GM18867 (cell line): ENCODE results near the gene SPINDOC.
"Not testable (repeated sequence)": the region's sequence is repeated elsewhere in the genome, so short reads cannot be mapped to it uniquely, and the experiment has no call there.

ENCODE experiments used
- ATAC-seq: cut with Tn5 transposase; IDR thresholded peaks from one replicate; pipeline ENCODE4 v1.9.1; 2021; ENCODE audit warnings: mild to moderate bottlenecking, moderate library complexity; ENCODE audit not compliant: unreplicated experiment

SPINDOC gene

DNA sequence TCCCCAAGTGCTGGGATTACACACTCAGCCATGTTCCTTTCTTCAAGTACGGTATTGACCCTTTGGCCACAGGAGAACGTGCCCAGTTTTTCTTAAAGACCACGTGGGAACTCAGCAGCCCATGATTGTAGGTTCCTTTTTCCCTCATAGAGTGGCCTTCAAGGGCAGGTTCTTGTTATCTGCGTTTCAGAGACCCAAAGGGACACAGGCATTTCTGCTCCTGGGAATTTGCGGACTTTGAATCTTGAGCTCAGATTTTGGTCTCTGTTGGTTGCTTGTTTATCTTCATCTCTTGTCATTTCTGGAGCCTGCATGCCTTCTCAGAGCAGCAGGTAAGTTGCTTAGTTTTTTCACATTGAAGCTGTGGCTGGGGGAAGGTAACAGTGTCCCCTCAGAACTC is 37.7 kb downstream of the SPINDOC start:
- no peak for ATAC-seq

DNA sequence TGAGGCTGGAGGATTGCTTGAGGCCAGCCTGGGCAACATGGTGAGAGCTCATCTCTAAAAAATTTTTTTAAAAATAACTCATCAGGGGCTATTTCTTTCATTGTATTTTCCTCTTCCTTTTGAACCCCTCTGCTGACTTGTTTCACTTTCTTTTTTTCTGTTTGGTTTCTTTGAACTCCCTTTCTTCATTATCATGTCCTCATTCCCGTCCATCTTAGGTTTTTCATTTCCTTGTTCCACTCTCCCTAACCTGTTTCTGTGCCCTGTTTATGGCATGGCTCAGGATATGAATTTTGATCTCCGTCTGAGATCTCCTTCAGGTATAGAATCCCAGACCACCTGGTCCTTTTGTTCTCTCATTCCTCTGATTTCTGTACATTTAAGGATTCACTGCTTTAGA is 38.1 kb downstream of the SPINDOC start:
- ATAC-seq: no peak

DNA sequence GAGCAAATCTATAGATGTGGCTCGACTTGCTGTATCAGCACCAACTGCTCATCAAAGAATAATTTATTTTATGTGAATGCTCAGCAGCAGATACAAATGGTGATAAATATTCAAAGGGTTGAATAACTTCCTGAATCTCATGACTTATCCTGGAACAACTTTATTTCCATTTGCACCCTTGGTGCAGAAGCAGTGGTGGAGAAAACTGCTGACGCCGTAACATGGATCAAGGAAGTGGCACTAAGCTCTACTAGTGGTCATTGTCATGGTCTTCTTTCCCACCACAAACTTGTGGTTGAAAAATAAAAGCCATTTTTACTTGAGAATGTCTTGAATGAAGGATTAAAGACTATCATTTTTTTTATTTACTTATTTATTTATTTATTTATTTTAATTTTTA is 40.2 kb downstream of the SPINDOC start:
- ATAC-seq: no peak

DNA sequence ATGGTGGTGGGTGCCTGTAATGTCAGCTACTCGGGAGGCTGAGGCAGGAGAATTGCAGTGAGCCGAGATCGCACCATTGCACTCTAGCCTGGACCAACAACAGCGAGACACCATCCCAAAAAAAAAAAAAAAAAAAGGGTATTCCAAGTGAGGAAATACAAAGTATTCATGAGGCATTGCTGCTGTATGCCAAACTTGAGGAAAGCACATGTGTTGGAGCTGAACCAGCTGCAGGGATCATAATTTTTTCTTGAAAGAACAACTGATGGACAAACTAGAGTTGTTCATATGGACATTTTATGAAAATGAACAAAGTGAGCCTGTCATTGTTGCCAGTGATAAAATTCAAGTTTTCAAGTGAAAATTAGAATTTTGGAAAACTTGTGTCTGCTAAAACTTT is 41.4 kb downstream of the SPINDOC start:
- ATAC-seq: no peak

DNA sequence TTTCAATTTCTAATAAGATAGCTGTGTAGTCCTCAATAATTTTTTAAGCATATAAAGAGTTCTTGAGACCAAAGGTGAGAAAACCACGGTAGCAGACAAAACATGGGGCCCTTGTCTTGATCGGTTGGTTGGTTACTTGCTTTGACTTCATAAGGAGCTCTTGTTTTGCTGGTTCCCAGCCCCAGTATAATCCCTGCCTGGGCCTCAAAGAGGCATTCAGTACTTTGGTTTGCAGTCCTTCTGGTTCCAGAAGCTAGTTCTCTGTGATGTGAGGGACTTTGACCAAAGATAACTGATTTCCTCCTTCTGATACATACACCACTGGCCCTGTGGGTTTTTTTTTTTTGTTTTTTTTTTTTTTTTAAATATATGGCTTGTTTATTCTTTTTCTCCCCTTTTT is 42.7 kb downstream of the SPINDOC start:
- ATAC-seq: no peak

DNA sequence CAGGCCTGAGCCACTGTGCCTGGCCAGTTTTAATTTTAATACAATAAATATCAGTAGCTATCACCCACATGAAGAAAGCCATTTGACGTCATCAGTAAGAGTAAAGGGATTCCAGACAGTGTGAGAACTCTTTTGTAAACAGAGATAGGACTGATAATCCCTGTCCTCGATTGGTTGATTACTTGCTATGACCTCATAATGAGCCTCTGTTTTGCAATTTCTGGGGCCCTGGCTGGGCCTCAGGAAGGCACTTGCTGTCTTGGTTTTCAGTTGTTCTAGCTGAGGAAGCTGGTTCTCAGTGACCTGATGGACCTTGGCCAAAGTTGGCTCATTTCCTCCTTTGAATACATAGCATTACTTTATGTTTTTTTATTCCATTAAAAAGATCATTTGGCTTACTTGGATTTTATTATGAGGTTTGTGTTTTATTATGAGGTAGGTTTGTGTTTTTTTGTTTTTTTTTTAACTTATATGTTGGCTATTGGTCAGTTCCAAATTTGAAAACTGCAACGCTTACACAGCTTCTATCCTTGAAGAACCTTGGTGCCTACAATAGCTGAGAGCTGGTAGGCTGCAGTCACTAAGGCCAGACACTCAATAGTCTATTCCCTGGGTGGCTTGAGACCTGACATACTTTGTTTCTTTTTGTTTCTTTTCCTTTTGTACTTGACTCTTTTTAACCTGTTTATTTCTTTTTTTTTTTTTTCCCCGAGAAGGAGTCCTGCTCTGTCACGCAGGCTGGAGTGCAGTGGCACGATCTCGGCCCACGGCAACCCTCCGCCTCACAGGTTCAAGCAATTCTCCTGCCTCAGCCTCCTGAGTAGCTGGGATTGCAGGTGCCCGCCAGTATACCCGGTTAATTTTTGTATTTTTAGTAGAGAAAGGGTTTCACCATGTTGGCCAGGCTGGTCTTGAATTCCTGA is 45.6 kb downstream of the SPINDOC start:
- ATAC-seq: no peak

DNA sequence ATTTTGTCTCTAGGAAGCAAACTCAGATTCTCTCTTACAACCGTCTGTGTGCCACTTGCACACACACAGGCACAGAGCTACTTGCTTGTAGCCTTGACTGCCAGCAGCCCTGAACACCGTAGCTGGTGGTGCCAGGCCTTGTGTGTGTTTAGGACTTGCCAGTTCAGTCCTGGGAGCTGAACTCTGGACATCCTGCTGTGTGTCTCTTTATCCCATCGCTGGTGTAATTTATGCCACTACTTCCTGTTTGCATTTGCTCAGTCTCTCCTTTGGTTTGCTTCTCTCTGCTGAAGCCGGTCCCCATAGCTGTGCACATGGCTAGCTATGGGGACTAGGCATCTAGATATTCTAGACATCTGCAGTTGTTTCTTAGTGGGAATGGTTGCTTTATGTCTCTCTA is 49.7 kb downstream of the SPINDOC start:
- ATAC-seq: no peak

DNA sequence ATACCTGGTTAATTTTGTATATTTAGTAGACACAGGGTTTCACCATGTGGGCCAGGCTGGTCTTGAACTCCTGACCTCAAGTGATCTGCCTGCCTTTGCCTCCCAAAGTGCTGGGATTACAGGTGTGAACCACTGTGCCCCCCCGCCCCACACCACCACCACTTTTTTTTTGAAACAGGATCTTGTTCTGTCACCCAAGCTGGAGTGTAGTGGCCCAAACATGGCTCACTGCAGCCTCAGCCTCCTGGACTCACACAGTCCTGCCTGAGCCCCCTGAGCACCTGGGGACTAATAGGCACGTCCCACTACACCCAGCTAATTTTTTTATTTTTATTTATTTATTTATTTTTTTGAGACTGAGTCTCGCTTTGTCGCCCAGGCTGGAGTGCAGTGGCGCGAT is 50.4 kb downstream of the SPINDOC start:
- not testable (repeated sequence) for ATAC-seq

DNA sequence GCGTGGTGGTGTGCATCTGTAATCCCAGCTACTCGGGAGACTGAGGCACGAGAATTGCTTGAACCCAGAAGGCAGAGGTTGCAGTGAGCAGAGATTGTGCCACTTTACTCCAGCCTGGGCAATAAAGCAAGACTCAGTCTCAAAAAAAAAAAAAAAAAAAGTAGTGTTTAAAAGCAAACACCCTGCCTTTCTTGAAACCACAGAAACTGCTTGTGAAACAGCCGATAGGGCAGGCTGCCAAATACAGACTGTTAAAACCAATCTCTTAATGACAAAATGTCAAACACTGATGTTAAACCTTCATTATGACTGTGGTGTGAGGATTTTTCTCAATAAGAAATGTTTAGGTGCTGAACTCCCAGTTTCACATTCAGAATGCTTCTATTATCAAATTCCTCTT is 53.0 kb downstream of the SPINDOC start:
- peak; percentile 75 for ATAC-seq

DNA sequence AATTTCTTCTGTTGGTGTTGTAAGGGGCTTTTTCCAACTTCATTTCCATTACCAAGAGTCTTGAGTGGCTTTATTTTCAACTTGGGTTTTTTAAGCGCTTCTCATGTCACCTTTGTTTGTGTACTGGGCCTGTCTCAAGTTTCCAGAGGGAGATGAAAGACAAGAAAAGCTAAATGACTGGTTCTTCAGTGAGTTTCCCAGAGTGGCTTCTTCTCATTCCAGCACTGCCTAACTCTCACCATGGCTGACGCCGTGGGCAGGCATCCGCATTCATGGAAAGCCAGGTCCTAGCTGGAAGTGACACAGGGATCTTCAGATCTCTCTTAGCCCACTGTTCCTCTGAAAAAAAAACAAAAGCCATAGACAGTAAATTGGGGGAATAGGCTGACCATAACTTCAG is 54.3 kb downstream of the SPINDOC start:
- ATAC-seq: no peak

DNA sequence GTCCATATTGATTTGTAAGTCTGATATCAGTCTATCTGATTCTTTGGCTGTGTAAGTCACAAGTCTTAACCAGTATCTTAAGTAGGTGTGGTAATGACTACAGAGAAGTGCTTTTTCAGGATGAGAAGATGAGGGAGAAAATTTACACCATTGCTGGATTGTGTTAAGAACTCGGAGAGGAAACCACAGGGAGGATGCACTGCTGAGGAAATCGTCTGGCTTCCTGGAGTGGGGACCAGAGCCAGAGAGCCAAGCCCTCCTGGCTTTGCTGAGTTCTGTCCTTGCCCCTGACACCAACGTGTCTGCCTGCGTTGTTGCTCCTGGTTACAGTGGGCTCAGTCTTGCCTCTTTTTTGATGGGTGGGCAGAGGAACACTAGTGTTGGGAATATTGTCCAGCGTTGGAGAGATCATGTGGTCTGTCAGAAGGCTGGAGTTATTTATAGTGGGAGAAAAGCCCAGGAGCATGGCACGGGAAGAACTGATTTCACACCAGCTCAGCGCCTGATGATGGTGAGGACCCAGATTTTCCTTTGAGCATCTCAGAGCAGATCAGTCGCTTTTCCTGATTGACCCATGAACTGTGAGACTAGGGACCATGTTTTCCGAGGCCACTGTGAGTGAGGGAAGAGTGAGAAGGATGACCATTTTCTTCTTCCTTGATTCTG is 55.3 kb downstream of the SPINDOC start:
- no peak for ATAC-seq

DNA sequence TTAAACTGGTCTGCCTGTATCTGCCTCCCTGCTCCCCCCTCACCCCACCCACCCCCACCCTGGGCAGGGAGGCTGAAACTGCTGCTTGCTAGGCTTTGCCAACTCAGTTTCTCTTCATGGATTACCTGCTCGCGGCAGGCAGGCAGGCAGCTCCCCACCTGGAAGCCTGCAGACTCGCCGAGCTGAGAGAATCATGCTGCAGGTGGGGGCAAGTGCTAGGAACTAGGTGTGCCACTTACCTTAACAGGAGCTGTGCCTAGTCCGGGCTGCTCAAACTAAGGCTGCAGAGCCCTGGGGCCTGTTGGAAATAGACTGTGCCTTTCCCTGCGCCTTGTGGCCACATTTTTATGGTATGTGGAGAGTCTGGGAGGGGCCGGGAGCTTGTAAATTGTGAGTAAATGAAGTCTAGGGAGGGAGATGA is 55.9 kb downstream of the SPINDOC start:
- no peak for ATAC-seq

DNA sequence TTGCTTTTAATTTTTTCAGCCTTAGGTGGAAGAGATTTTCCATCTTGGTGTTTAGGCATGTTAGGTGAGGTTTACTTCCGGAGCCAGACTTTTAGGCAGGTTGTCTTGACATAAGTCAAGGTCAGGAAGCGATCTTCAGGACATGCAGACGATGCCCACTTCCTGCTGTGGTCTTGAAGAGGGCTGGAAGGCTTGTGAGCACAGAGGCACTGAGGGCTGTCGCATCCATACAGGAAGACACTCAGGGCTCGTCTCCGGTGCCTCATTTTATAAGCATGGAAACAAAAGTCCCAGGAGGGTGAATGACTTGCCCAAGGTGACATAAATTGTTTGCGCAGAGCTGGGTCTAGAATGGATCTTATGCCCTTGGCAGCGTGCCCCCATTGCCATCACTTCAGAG is 56.4 kb downstream of the SPINDOC start:
- ATAC-seq: no peak

DNA sequence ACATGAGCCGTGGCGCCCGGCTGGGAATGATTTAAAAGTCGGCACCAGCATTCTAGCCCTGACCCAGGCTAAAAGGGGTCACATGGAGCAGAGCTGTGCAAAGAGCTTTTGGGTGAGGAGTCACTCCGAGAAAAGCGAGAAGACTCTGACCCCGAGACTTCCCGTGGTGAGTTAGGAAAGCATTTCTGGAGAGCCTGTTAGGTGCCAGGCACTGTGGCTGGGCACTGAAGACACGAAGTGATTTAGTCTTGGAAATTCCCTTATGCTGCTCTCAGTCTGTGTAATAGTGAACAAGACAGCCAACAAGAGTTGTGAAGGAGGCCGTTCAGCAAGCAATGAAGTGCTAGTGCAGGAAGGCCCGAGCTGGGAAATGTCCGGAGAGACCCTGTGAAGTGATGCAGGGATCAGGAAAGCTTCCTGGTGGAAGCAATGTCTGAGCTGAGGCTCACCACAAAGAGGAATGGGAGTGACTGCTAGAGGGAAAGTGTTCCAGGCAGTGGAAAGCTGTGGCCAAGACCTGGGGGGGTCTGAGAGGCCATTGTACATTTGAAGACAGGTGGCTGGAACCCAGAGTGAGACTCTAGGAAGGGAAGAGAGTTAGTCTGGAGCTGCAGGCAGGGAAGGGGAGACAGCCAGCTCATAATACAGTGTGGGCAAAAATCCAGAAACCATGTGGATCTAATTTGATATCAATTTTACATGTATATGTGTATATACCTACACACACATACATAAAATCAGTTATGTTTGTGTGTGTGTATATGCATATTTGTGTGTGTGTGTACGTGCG is 57.3 kb downstream of the SPINDOC start:
- no peak for ATAC-seq

DNA sequence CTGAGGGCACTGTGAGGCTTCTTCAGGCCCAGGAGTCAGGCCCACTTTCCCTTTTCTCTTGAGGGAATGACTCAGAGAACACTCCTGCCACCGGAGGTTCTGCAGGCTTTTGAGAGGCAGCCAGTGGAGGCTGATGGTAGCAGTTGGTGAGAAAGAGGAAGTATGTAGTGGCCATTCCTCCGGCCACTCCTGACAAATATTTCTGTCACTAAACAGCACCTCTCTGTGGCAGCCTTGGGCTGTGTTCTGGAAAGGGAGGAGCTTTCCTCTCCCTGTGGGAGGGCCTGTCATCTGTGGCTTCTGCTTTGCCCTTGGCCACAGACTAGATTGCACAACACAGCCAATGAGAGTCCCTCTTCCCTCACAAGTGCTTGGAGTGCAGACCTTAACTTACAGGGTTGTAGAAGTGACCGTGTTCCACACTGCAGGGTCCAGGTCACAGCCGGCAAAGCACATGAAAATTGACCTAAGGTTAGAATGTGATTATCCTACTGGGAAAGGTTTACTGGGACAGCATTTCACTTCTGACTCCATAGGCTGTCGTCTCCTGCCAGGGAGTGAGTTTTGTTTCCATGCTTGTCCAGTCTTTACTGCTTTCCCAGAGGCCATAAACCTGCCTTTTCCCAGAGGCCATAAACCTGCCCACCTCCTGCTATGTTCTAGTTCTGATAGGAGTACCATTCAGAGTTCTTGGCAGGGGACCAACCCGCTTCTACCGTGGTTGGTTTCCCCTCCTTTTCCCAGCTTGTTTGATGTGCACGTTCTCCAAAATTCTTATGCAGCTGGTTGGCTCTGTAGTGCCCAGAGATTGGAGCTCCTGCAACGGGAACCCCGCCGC is 58.9 kb downstream of the SPINDOC start:
- ATAC-seq: peak; percentile 86

DNA sequence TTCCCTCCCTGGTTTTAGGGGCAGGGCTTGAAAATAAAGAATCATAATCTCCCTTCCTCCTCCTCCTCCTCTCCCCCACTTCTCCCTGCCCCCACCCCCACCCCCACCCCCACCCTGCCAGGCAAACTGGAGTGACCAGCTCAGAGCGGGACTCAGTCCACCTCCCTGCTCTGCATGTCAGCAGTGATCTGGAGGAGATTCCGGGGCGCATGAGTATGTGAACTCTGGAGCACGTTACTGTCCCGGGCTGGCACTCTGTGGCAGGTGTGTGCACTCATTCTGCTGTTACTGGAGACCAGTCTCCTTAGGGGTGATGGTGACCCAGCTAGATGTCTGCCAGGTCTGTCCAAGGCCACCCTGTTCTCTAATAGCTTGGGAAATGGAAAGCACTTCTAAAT is 59.5 kb downstream of the SPINDOC start:
- ATAC-seq: no peak

DNA sequence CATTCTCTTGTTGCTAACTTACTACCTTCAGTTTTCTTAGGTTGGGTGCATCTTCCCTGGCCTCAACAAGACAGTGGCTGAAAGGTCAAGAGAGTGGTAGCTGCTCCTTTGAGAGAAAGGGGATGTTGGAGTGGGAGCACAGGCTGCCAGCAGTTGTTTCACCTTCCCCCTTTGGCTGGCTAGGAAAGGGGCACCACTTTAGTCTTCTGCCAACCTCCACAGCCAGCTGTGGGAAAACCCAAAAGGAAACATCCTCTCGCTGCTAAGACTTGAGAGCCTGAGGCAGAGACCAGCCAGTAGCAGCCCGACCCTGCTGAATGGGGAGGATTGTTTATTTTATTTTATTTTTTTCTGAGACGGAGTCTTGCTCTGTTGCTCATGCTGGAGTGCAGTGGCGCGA is 60.1 kb downstream of the SPINDOC start:
- ATAC-seq: no peak

DNA sequence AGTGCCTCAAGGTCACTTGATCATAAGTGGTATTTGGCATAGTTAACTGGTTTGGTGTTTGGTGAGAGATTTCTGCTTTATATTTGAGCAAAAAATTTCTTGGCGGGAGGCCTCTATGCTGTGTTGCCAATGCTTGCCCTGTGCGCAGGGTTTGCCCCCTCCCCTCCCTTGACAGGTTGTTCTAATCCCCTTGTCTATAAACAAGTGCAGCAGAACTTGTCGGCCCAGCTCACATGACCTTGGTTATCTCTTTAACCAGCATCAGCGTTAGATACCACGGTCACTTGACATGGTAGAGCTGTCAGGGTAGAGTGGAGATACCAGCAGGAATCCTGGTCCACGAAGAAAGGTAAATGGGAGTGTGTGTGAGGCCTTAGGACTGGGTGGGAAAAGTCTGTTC is 61.3 kb downstream of the SPINDOC start:
- ATAC-seq: no peak

DNA sequence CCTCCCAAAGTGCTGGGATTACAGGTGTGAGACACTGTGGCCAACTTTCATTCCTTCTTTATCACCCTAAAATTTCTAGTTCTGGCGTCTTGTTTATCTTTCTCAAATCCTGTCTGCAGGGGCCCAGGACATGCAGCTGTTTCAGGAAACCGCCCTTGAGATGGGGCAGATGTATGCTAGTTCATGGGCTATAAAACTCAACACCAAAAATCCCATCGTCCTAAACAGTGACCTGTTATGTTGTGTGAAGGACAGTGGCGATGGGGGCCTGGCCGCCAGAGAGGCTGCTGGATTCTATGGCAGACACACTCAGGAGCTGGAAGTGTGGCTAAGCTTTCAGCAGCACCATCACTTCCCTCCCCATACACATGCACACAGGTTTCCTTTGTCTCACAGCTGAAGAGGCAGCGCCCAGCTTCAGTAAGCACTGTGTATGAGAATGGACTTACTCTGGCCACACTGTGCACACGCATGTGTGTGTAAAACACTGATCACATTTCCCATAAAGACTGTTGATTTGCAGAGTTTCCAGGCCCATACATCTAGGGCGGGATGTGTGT is 62.3 kb downstream of the SPINDOC start:
- ATAC-seq: no peak

DNA sequence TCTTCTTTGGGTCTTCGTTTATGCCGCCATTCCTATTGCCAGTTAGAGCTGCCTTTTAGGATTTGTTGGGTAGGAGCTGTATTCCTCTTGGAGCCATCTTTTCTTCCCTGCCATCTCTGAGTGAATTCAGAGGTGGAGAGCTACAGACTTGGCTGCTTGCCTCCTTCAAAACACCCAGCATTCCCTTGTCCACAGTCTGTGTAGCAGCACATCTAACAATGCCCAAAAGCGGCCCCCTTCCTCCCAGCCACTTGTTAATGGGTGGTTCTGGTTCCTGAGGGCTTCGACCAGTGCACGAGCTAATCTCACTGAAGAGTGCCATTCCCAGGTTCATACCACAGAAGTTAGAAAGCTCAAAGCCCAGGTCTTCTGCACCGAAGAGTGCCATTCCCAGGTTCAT is 63.4 kb downstream of the SPINDOC start:
- ATAC-seq: no peak
